Endothelial cell of umbilical vein (primary cell): ENCODE data around the gene AKNA. TPM values are rescaled to one million over a fixed set of nuclear protein-coding genes. Genes with fewer than 3 reads are reported as not detected.
"Not testable (repeated sequence)": the region's sequence is repeated elsewhere in the genome, so short reads cannot be mapped to it uniquely, and the experiment has no call there.

Experiments used
- BruUV-seq: library from RNA; stranded (reverse); fragments of 400-500 nt; replicated peaks from 2 replicates; lab custom pipeline; 2021; lab: Mats Ljungman, UMichigan
- CTCF ChIA-PET: fragments of 300-600, 350-600 bp; sonication (Branson Sonifier 250); formaldehyde crosslinking; loops from one replicate; lab custom pipeline; 2021; ENCODE audit warnings: antibody characterized with exemption, inconsistent platforms; lab: Charles Lee
- POLR2A ChIA-PET: fragments of 300-600, 350-600 bp; sonication (Branson Sonifier 250); formaldehyde crosslinking; loops from one replicate; lab custom pipeline; 2021; ENCODE audit warnings: antibody characterized with exemption, inconsistent platforms; lab: Charles Lee
- DNase-seq: peaks from one replicate; pipeline ENCODE4 v3.0.0-alpha.2; 2011; ENCODE audit warnings: low read depth, low spot score
- FAIRE-seq: peaks from 2 replicates; lab custom pipeline; 2011; peaks lifted over from hg19 to GRCh38; lab: Jason Lieb, UNC
- H2AFZ ChIP-seq: 2 replicates; pipeline ENCODE4 v1.6.0; 2012; ENCODE audit warnings: low read depth, low read length, control low read depth, inconsistent platforms
- H3K27ac ChIP-seq: 2 replicates; pipeline ENCODE4 v1.5.1; 2011; ENCODE audit warnings: low read depth, mild to moderate bottlenecking, control low read depth, low read length, moderate library complexity; ENCODE audit not compliant: insufficient read depth
- H3K27me3 ChIP-seq, 2 experiments: 2 replicates each; pipeline versions ENCODE4 v1.6.0 to v1.6.1; 2011; ENCODE audit warnings: low read length in 2 of 2, mixed read lengths in 1 of 2; ENCODE audit not compliant: control insufficient read depth in 2 of 2, insufficient read depth in 2 of 2
- H3K36me3 ChIP-seq, 2 experiments: 2 replicates in 1 of 2; 3 replicates in 1 of 2; pipeline ENCODE4 v1.5.1; 2011; ENCODE audit warnings: low read length in 2 of 2, mild to moderate bottlenecking in 1 of 2, moderate library complexity in 1 of 2; ENCODE audit not compliant: control insufficient read depth in 2 of 2, insufficient read depth in 2 of 2; ENCODE audit errors: extremely low read depth in 1 of 2
- H3K4me1 ChIP-seq: 3 replicates; pipeline ENCODE4 v1.5.1; 2011; ENCODE audit warnings: mild to moderate bottlenecking, low read length; ENCODE audit not compliant: control insufficient read depth, insufficient read depth; ENCODE audit errors: extremely low read depth
- H3K4me2 ChIP-seq: 2 replicates; pipeline ENCODE4 v1.6.1; 2011; ENCODE audit warnings: low read length, control low read depth, mixed read lengths; ENCODE audit not compliant: insufficient read depth
- H3K4me3 ChIP-seq, 3 experiments: fragments of 200-600 bp in 1 of 3; sonication (generic), shearing (Covaris generic) in 1 of 3; replicated peaks in 1 of 3; 2 replicates each; pipeline ENCODE4 v1.5.1; 2011 to 2016; ENCODE audit warnings: control low read depth in 3 of 3, low read length in 3 of 3, mild to moderate bottlenecking in 2 of 3, inconsistent platforms in 1 of 3, low read depth in 1 of 3, moderate library complexity in 1 of 3; ENCODE audit not compliant: insufficient read depth in 1 of 3
- H3K79me2 ChIP-seq: 2 replicates; pipeline ENCODE4 v1.6.0; 2012; ENCODE audit warnings: low read length, inconsistent platforms; ENCODE audit not compliant: control insufficient read depth, insufficient read depth
- H3K9ac ChIP-seq: replicated peaks from 2 replicates; pipeline ENCODE3; 2011; ENCODE audit warnings: low read length, control low read depth; ENCODE audit not compliant: insufficient read depth; ENCODE audit errors: extremely low read depth
- H3K9me1 ChIP-seq: replicated peaks from 3 replicates; pipeline ENCODE4 v1.6.0; 2011; ENCODE audit warnings: mild to moderate bottlenecking, low read length; ENCODE audit not compliant: control insufficient read depth, insufficient read depth; ENCODE audit errors: extremely low read depth
- H3K9me3 ChIP-seq: replicated peaks from 2 replicates; pipeline ENCODE4 v1.5.1; 2012; ENCODE audit warnings: low read length, inconsistent platforms; ENCODE audit not compliant: control insufficient read depth, insufficient read depth
- H4K20me1 ChIP-seq: replicated peaks from 2 replicates; pipeline ENCODE3; 2011; ENCODE audit warnings: mild to moderate bottlenecking, low read length; ENCODE audit not compliant: control insufficient read depth, insufficient read depth; ENCODE audit errors: extremely low read depth
- EZH2 ChIP-seq: IDR thresholded peaks from 2 replicates; pipeline ENCODE4 v1.6.1; 2012; ENCODE audit warnings: borderline replicate concordance, low read depth, mild to moderate bottlenecking, moderate library complexity, low read length, inconsistent platforms; ENCODE audit not compliant: severe bottlenecking
- MYC ChIP-seq: IDR thresholded peaks from one replicate; pipeline ENCODE4 v1.6.1; 2011; ENCODE audit warnings: mild to moderate bottlenecking, low read depth, low read length
- dilution Hi-C: fragments of 300-500 bp; cut with MboI; formaldehyde crosslinking; loops from one replicate; pipeline ENCODE4 v1.15.0; 2019; ENCODE audit warnings: low sequenced_read_pairs; ENCODE audit not compliant: extremely low pct_ligation_motif_present
- intact Hi-C: fragments of 100-400 bp; cut with micrococcal nuclease; formaldehyde crosslinking; loops from one replicate; pipeline ENCODE4 v1.10.0; 2022
- polyA plus RNA-seq, 4 experiments: library from polyadenylated mRNA; depleted of rRNA in 3 of 4; stranded (reverse) in 3 of 4; unstranded in 1 of 4; fragments of >200 nt; gene quantifications; 2 replicates each; pipeline versions ENCODE4 v1.2.1 to v1.2.3, GENCODE V29; 2011 to 2012; ENCODE audit warnings: missing spikeins in 1 of 4
- total RNA-seq: library from RNA; stranded (reverse); gene quantifications from 2 replicates; pipeline ENCODE4 v1.2.3, GENCODE V29; 2021

Gene AKNA
- total and polyA plus RNA-seq, 2 donors (not counting 3 experiments of a cell fraction or from before 2014, with no cell fraction given), result 11.3 to 22.4 TPM

- DNase-seq, result no peak
- Histone ChIP-seq H4K20me1 (no peaks in the 10 kb centered on the region), H3K79me2 (no peaks in the 10 kb centered on the region), H3K27me3 (peaks cover 0 to under 1% of the 10 kb centered on the region in 2 experiments), H3K4me3 (no peak overlapping the region), H3K9ac (no peak overlapping the region), H3K9me1 (no peaks in the 10 kb centered on the region), H3K36me3 (no peaks in the 10 kb centered on the region), H3K4me1 (no peaks in the 10 kb centered on the region), H3K27ac (no peak overlapping the region), H3K9me3 (no peaks in the 10 kb centered on the region), H3K4me2 (no peak overlapping the region), H2AFZ (no peak overlapping the region)
- TF ChIP-seq EZH2 (no peak), MYC (no peak)
- ChIA-PET POLR2A (no interaction called here), CTCF (no interaction called here)
- no TSS peak for BruUV-seq
- dilution Hi-C loops (no loop called here), intact Hi-C loops (no loop called here)
- FAIRE-seq, result no peak
Observed at GRCh38 chr9:114324492-114324891, 63.3 kb downstream of the AKNA start.

DNA sequence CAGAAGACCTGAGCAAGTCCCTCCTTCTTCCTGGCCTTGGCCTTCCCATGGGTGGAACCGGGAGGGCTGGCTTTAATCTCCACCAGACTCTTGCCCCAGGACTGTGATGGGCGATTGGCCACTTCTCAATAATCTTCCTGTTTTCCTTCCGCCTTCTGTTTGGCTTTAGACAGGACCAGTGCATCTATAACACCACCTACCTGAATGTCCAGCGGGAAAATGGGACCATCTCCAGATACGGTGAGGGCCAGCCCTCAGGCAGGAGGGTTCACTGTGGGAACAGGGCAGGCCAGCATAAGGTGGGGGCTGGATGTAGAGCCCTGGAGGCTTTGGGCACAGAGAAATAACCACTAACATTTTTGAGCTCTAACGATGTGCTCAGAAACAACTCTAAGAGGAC, 63.9 kb downstream of the AKNA start:
- not testable (repeated sequence) for FAIRE-seq

GRCh38 chr9:114322831-114323531, 64.8 kb downstream of the AKNA start, which contains the start of gene ORM1:
Gene ORM1 (plus strand): TSS chr9:114323098. CDS start chr9:114323134, 36 bp downstream.
- H3K4me3 ChIP-seq, H3K9me1 ChIP-seq, intact Hi-C loops, H3K79me2 ChIP-seq, H3K27ac ChIP-seq, H3K9ac ChIP-seq, H2AFZ ChIP-seq, BruUV-seq, H3K9me3 ChIP-seq, FAIRE-seq, DNase-seq, CTCF ChIA-PET, POLR2A ChIA-PET, H3K36me3 ChIP-seq, H3K4me2 ChIP-seq, H3K4me1 ChIP-seq, H4K20me1 ChIP-seq, dilution Hi-C loops, H3K27me3 ChIP-seq: not testable (repeated sequence)

More for the DNA sequence above, 63.9 kb downstream of the AKNA start:
- H3K79me2 ChIP-seq, H3K36me3 ChIP-seq, H3K4me2 ChIP-seq, H4K20me1 ChIP-seq, H3K4me1 ChIP-seq, H3K4me3 ChIP-seq, H3K9ac ChIP-seq, DNase-seq, dilution Hi-C loops, BruUV-seq, H3K9me3 ChIP-seq, POLR2A ChIA-PET, intact Hi-C loops, H3K9me1 ChIP-seq, H3K27me3 ChIP-seq, H3K27ac ChIP-seq, CTCF ChIA-PET, H2AFZ ChIP-seq: not testable (repeated sequence)

DNA sequence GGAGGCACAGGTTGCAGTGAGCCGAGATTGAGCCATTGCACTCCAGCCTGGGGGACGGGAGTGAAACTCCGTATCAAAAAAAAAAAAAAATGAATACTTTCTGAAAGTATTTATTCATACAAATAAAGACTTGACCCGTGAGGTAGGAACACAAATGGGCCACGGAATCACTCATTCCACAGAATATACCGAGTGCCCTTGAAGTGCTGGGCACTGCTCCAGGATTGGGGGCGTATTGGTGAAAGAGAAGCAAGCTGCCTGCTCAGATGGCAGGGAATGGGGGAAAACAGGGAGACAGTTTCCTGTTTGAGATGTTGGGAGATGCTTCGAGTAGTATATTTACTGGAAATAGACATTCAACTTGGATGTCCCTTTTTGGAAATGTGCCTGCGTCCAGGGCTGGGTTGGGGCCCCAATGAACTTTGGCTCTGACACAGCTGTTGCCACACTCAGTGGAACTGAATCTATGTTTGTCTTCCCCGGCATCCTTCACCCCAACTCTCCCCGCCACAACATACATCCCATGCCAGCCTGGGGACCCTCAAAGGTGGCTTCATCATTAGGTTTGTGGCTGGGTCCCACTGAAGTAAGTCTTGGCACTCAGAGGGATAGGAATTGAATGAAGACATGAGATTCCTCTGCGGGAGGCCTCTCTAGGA, 65.5 kb downstream of the AKNA start:
- H3K4me1 ChIP-seq, BruUV-seq, H3K79me2 ChIP-seq, H3K27me3 ChIP-seq, dilution Hi-C loops, H3K27ac ChIP-seq, CTCF ChIA-PET, POLR2A ChIA-PET, H3K9me3 ChIP-seq, H3K9ac ChIP-seq, H3K4me2 ChIP-seq, intact Hi-C loops, H3K4me3 ChIP-seq, H3K36me3 ChIP-seq, DNase-seq, H4K20me1 ChIP-seq, FAIRE-seq, H3K9me1 ChIP-seq, H2AFZ ChIP-seq: not testable (repeated sequence)
